Natural killer cell (primary cell): ENCODE results near the gene ANKRD11. TPM values are rescaled to one million over a fixed set of nuclear protein-coding genes. Genes with fewer than 3 reads are reported as not detected.

ENCODE experiments used
- ATAC-seq, 3 donors: fragments of 150-1000 bp in 2 of 3; fragments of 200-7000 bp in 1 of 3; cut with Tn5 transposase; 1 replicate in 1 of 3; 2 replicates in 2 of 3; pipeline ENCODE4 v1.10.0; 2021; ENCODE audit warnings: mild to moderate bottlenecking in 2 of 3, moderate library complexity in 2 of 3
- DNase-seq, 2 donors: peaks; one replicate each; pipeline versions ENCODE4 v3.0.0 to v3.0.0-alpha.2; 2013 to 2021; ENCODE audit warnings: mixed read lengths in 1 of 2
- H3K27ac ChIP-seq: one replicate; pipeline ENCODE4 v1.5.1; 2013; ENCODE audit warnings: mild to moderate bottlenecking, low read length
- H3K27me3 ChIP-seq: one replicate; pipeline ENCODE4 v1.6.1; 2013; ENCODE audit warnings: low read length; ENCODE audit not compliant: control insufficient read depth, insufficient read depth
- H3K36me3 ChIP-seq: one replicate; pipeline ENCODE4 v1.6.1; 2013; ENCODE audit warnings: low read length; ENCODE audit not compliant: control insufficient read depth, insufficient read depth
- H3K4me1 ChIP-seq: one replicate; pipeline ENCODE4 v1.6.1; 2013; ENCODE audit warnings: low read length; ENCODE audit not compliant: control insufficient read depth, insufficient read depth
- H3K4me3 ChIP-seq: one replicate; pipeline ENCODE4 v1.5.1; 2013; ENCODE audit warnings: low read length
- H3K9me3 ChIP-seq: one replicate; pipeline ENCODE4 v1.6.1; 2013; ENCODE audit warnings: low read length; ENCODE audit not compliant: control insufficient read depth, insufficient read depth
- H3K27ac Mint-ChIP-seq, 2 donors: one replicate each; pipeline ENCODE4 v1.8.0; 2022; ENCODE audit warnings: mild to moderate bottlenecking in 2 of 2, mixed read lengths in 2 of 2, moderate library complexity in 1 of 2
- H3K27me3 Mint-ChIP-seq, 2 donors: one replicate each; pipeline ENCODE4 v1.8.0; 2022; ENCODE audit warnings: low read depth in 2 of 2, mixed read lengths in 2 of 2
- H3K36me3 Mint-ChIP-seq: one replicate; pipeline ENCODE4 v1.8.0; 2022; ENCODE audit warnings: mixed read lengths
- H3K4me1 Mint-ChIP-seq, 2 donors: one replicate each; pipeline ENCODE4 v1.8.0; 2022; ENCODE audit warnings: mixed read lengths in 2 of 2
- H3K4me3 Mint-ChIP-seq: one replicate; pipeline ENCODE4 v1.8.0; 2022; ENCODE audit warnings: mild to moderate bottlenecking, moderate library complexity, mixed read lengths
- H3K9me3 Mint-ChIP-seq, 2 donors: one replicate each; pipeline ENCODE4 v1.8.0; 2022; ENCODE audit warnings: mixed read lengths in 2 of 2
- CTCF ChIP-seq: fragments of 200-600 bp; IDR thresholded peaks from one replicate; pipeline ENCODE4 v1.8.0; 2022; ENCODE audit warnings: antibody characterized with exemption
- WGBS: methylation state at CpG from one replicate; pipeline ENCODE4 v1.1.7; 2013; ENCODE audit warnings: missing lambda C conversion rate; ENCODE audit not compliant: insufficient coverage; 5-methylcytosine and 5-hydroxymethylcytosine counted together
- intact Hi-C: fragments of 100-400 bp; cut with micrococcal nuclease; formaldehyde crosslinking; loops from one replicate; pipeline ENCODE4 v1.14.2; 2022
- total RNA-seq, 4 donors: library from RNA; stranded (reverse); fragments of 120-200 nt in 1 of 4; gene quantifications; one replicate each; pipeline versions ENCODE4 v1.2.3 to v1.2.4, GENCODE V29; 2013 to 2022

ANKRD11 gene
- total RNA-seq, 3 donors from 2014 or later (not counting 1 experiment from before 2014, with no cell fraction given): 230 to 299 (median 287) TPM

- peaks cover 83 to 88% of the 10 kb centered on the region in 2 donors for H3K4me1 Mint-ChIP-seq
- Histone ChIP-seq H3K4me3 (no peak overlapping the region), H3K27me3 (no peaks in the 10 kb centered on the region), H3K27ac (no peak overlapping the region), H3K36me3 (no peaks in the 10 kb centered on the region), H3K9me3 (no peaks in the 10 kb centered on the region), H3K4me1 (peaks cover 84% of the 10 kb centered on the region)
- no peak for TF ChIP-seq CTCF
- peak in 1 of 2 donors; percentile 42 for DNase-seq
- WGBS: 74% methylated on average over 12 of the region's 13 CpGs
- H3K27me3 Mint-ChIP-seq: no peaks in the 10 kb centered on the region
- no peaks in the 10 kb centered on the region for H3K36me3 Mint-ChIP-seq
- H3K4me3 Mint-ChIP-seq: peak overlapping the region; percentile 42
- peak overlapping the region; percentile 47 to 60 for H3K27ac Mint-ChIP-seq
- no peaks in the 10 kb centered on the region for H3K9me3 Mint-ChIP-seq
- no peak for ATAC-seq
- intact Hi-C loops: loop anchor here (5.0 kb wide), 1 partner anchor 36 kb away; no protein-coding TSS in a partner anchor
Measured at GRCh38 chr16:89442990-89443726, 47.2 kb downstream of the ANKRD11 start.

GRCh38 chr16:89442588-89442987 lies 47.8 kb downstream of the ANKRD11 start:
- Histone ChIP-seq H3K4me1 (peaks cover 83% of the 10 kb centered on the region), H3K4me3 (no peak overlapping the region), H3K9me3 (no peaks in the 10 kb centered on the region), H3K27ac (no peak overlapping the region), H3K27me3 (no peaks in the 10 kb centered on the region), H3K36me3 (no peaks in the 10 kb centered on the region)
- ATAC-seq: no peak
- intact Hi-C loops: loop anchor here (5.0 kb wide), 1 partner anchor 35 kb away; no protein-coding TSS in a partner anchor
- no peaks in the 10 kb centered on the region for H3K9me3 Mint-ChIP-seq
- H3K4me1 Mint-ChIP-seq: peaks cover 83 to 92% of the 10 kb centered on the region in 2 donors
- 49% methylated on average over 10 of the region's 10 CpGs for WGBS
- no peaks in the 10 kb centered on the region for H3K27me3 Mint-ChIP-seq
- DNase-seq: no peak
- no peak for TF ChIP-seq CTCF
- H3K27ac Mint-ChIP-seq: peak overlapping the region; percentile 47 to 60
- H3K4me3 Mint-ChIP-seq: peak overlapping the region; percentile 42
- H3K36me3 Mint-ChIP-seq: no peaks in the 10 kb centered on the region

GRCh38 chr16:89439659-89440058 lies 50.7 kb downstream of the ANKRD11 start:
- WGBS: 89% methylated on average over 5 of the region's 5 CpGs
- no peak for TF ChIP-seq CTCF
- no peak for DNase-seq
- H3K27ac ChIP-seq: no peak overlapping the region
- H3K27me3 ChIP-seq: no peaks in the 10 kb centered on the region
- no peak for ATAC-seq
- no peak overlapping the region for H3K4me3 ChIP-seq
- no peaks in the 10 kb centered on the region for H3K9me3 ChIP-seq
- intact Hi-C loops: loop anchor here (5.0 kb wide), 1 partner anchor 32 kb away; no protein-coding TSS in a partner anchor
- Mint-ChIP-seq H3K36me3 (no peaks in the 10 kb centered on the region), H3K4me3 (no peak overlapping the region), H3K9me3 (no peaks in the 10 kb centered on the region), H3K27me3 (no peaks in the 10 kb centered on the region), H3K27ac (peak overlapping the region; percentile 78 to 83), H3K4me1 (peaks cover 63 to 86% of the 10 kb centered on the region in 2 donors)
- no peaks in the 10 kb centered on the region for H3K36me3 ChIP-seq
- H3K4me1 ChIP-seq: peaks cover 81% of the 10 kb centered on the region
